Stomach (tissue), 4 donors: ENCODE results near the gene SUPT3H.

ENCODE experiments used
- CTCF ChIP-seq, 7 experiments: fragments of 450-650 bp in 4 of 7; fragments of 200-600 bp in 3 of 7; sonication (generic) in 3 of 7; IDR thresholded peaks; one replicate each; pipeline ENCODE4 v1.5.1; 2016 to 2019; ENCODE audit warnings: antibody characterized with exemption in 7 of 7, control low read depth in 2 of 7, mild to moderate bottlenecking in 1 of 7
- EP300 ChIP-seq: sonication (generic); formaldehyde crosslinking; IDR thresholded peaks from one replicate; pipeline ENCODE4 v1.6.1; 2017; ENCODE audit warnings: antibody characterized with exemption
- POLR2AphosphoS5 ChIP-seq, 3 donors: sonication (generic); formaldehyde crosslinking; IDR thresholded peaks; one replicate each; pipeline ENCODE4 v1.6.1; 2016; ENCODE audit warnings: antibody characterized with exemption in 3 of 3

GRCh38 chr6:45314146-45314545 is 63.6 kb downstream of the SUPT3H start:
- TF ChIP-seq CTCF (IDR thresholded peaks at IDR 0.05), result no peak
- TF ChIP-seq EP300, result no peak
- TF ChIP-seq POLR2AphosphoS5 (IDR thresholded peaks at IDR 0.05), result no peak
